Hepatocyte (in vitro differentiated cells): Measurements from ENCODE around the gene RPA3. TPM values are rescaled to one million over a fixed set of nuclear protein-coding genes. Genes with fewer than 3 reads are reported as not detected.

ENCODE experiments used
- DNase-seq: peaks from one replicate; pipeline ENCODE4 v3.0.0-alpha.2; 2016; ENCODE audit warnings: low spot score
- H2AFZ ChIP-seq: fragments of 200-600 bp; sonication (generic); 2 replicates; pipeline ENCODE4 v1.6.0; 2016; ENCODE audit warnings: antibody characterized with exemption, mild to moderate bottlenecking
- H3K27ac ChIP-seq: fragments of 200-600 bp; sonication (generic); 2 replicates; pipeline ENCODE4 v1.5.1; 2016; ENCODE audit warnings: mild to moderate bottlenecking
- H3K27me3 ChIP-seq: fragments of 200-600 bp; sonication (generic); 2 replicates; pipeline ENCODE4 v1.6.1; 2016
- H3K36me3 ChIP-seq: fragments of 200-600 bp; sonication (generic); replicated peaks from 2 replicates; pipeline ENCODE4 v1.5.1; 2016; ENCODE audit warnings: low read depth; ENCODE audit not compliant: insufficient read depth
- H3K4me1 ChIP-seq: fragments of 200-600 bp; sonication (generic); 2 replicates; pipeline ENCODE4 v1.5.1; 2016; ENCODE audit warnings: mild to moderate bottlenecking, moderate library complexity; ENCODE audit not compliant: insufficient read depth
- H3K4me2 ChIP-seq: fragments of 200-600 bp; sonication (generic); 2 replicates; pipeline ENCODE4 v1.6.0; 2016
- H3K4me3 ChIP-seq: fragments of 200-600 bp; sonication (generic); 2 replicates; pipeline ENCODE4 v1.5.1; 2016; ENCODE audit warnings: mild to moderate bottlenecking
- H3K79me2 ChIP-seq: fragments of 200-600 bp; sonication (generic); 2 replicates; pipeline ENCODE4 v1.6.0; 2017; ENCODE audit warnings: mild to moderate bottlenecking
- H3K9me2 ChIP-seq: fragments of 200-600 bp; sonication (generic); replicated peaks from 2 replicates; pipeline ENCODE4 v1.6.0; 2017; ENCODE audit warnings: mild to moderate bottlenecking; ENCODE audit not compliant: insufficient read depth
- H3K9me3 ChIP-seq: fragments of 200-600 bp; sonication (generic); 2 replicates; pipeline ENCODE4 v1.5.1; 2016; ENCODE audit warnings: low read depth, mild to moderate bottlenecking
- H4K20me1 ChIP-seq: fragments of 200-600 bp; sonication (generic); 2 replicates; pipeline ENCODE4 v1.6.0; 2016; ENCODE audit warnings: mild to moderate bottlenecking; ENCODE audit not compliant: insufficient read depth, poor library complexity, severe bottlenecking
- EZH2 ChIP-seq: fragments of 200-600 bp; sonication (generic); IDR thresholded peaks from 2 replicates; pipeline ENCODE4 v1.6.1; 2016; ENCODE audit warnings: antibody characterized with exemption, mild to moderate bottlenecking, borderline replicate concordance
- EZH2phosphoT487 ChIP-seq: fragments of 200-600 bp; sonication (generic); IDR thresholded peaks from one replicate; pipeline ENCODE4 v1.6.1; 2018; ENCODE audit warnings: antibody characterized with exemption, mild to moderate bottlenecking, low read depth, moderate library complexity; ENCODE audit not compliant: unreplicated experiment, severe bottlenecking
- WGBS: methylation state at CpG from one replicate; pipeline ENCODE4 v1.1.6; 2016; ENCODE audit warnings: low lambda C conversion rate; ENCODE audit errors: missing lambda C conversion rate; 5-methylcytosine and 5-hydroxymethylcytosine counted together
- polyA plus RNA-seq: library from polyadenylated mRNA; unstranded; fragments of >200 nt; fragmentation: Nextera tagmentation; extraction: Ambion mirVana; gene quantifications from 2 replicates; pipeline ENCODE4 v1.2.1, GENCODE V29; 2016
- total RNA-seq: library from RNA; depleted of rRNA; stranded (reverse); fragments of >200 nt; gene quantifications from 2 replicates; pipeline ENCODE4 v1.2.3, GENCODE V29; 2014
- TF ChIP-seq, protein P1 (sequence below): fragments of 200-600 bp; sonication (generic); IDR thresholded peaks from 2 replicates; pipeline ENCODE4 v1.5.1; 2016; ENCODE audit warnings: antibody characterized with exemption, mild to moderate bottlenecking; ENCODE audit not compliant: poor library complexity

RPA3 gene
- total and polyA plus RNA-seq, 2 experiments from 2014 or later = 17.3 to 38.2 TPM

DNA sequence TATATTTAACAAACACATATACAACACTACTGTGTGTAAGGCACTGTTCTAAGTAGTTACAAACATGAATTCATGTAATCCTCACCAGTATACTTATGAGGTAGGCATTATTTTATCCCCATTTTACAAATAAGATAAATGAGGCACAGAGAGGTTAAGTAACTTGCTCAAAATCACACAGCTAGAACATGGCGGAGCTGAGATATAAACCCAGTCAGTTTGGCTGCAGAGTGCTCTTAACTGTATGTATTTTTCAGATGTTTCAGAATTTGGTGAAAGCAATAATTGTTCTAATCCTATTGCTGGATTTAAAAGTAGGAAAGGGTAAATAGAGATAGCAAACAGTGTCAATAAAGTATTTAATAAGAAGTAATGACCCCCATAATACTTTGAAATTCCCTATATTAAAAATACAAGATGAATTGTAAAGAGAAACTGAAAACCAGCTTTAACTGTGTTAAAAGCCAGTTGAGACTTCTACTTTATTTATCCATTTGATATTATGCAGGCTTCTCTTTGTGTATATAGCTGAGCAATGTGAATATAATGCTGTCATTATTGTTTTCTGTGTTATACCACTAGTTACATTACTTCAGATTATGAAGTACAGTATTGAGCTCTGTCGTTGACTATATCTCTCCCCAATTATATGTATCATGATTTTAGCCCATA lies 32.3 kb upstream of the RPA3 start:
- Histone ChIP-seq H2AFZ (no peak overlapping the region), H3K9me2 (no peaks in the 10 kb centered on the region), H3K4me2 (peak overlapping the region; percentile 38), H4K20me1 (no peaks in the 10 kb centered on the region), H3K9me3 (no peaks in the 10 kb centered on the region), H3K4me3 (no peak overlapping the region), H3K27me3 (no peaks in the 10 kb centered on the region), H3K79me2 (no peaks in the 10 kb centered on the region), H3K27ac (no peak overlapping the region), H3K36me3 (no peaks in the 10 kb centered on the region), H3K4me1 (peaks cover 8% of the 10 kb centered on the region)
- TF ChIP-seq, protein P1, sequence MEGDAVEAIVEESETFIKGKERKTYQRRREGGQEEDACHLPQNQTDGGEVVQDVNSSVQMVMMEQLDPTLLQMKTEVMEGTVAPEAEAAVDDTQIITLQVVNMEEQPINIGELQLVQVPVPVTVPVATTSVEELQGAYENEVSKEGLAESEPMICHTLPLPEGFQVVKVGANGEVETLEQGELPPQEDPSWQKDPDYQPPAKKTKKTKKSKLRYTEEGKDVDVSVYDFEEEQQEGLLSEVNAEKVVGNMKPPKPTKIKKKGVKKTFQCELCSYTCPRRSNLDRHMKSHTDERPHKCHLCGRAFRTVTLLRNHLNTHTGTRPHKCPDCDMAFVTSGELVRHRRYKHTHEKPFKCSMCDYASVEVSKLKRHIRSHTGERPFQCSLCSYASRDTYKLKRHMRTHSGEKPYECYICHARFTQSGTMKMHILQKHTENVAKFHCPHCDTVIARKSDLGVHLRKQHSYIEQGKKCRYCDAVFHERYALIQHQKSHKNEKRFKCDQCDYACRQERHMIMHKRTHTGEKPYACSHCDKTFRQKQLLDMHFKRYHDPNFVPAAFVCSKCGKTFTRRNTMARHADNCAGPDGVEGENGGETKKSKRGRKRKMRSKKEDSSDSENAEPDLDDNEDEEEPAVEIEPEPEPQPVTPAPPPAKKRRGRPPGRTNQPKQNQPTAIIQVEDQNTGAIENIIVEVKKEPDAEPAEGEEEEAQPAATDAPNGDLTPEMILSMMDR = no peak
- TF ChIP-seq EZH2phosphoT487 = no peak
- TF ChIP-seq EZH2 = no peak
- no peak for DNase-seq
- 84% methylated on average over 2 of the region's 2 CpGs for WGBS

DNA sequence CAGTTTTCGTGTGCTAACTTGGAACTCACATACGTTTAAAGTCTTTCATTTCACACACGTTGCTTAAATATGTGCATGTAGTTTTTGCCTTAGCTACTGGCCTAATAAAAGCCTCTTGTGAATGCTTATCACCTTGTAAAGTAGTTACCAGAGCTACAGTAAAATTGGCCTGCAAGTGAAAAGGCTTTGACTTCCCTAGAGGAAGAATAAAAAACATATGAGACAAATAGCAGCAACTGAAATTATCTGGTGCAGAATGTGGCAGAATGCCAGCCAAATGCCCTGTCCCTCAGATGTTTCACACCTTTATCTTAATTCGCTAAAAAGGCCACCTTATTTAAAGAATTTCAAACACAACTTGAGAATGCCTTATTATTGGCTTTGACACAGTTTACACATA lies 28.1 kb upstream of the RPA3 start:
- Histone ChIP-seq H3K9me2 (no peaks in the 10 kb centered on the region), H3K79me2 (no peaks in the 10 kb centered on the region), H3K4me1 (peaks cover 8% of the 10 kb centered on the region), H3K9me3 (no peaks in the 10 kb centered on the region), H3K4me2 (no peak overlapping the region), H3K27ac (no peak overlapping the region), H4K20me1 (no peaks in the 10 kb centered on the region), H3K36me3 (no peaks in the 10 kb centered on the region), H3K4me3 (no peak overlapping the region), H2AFZ (no peak overlapping the region), H3K27me3 (no peaks in the 10 kb centered on the region)
- TF ChIP-seq EZH2 = no peak
- no peak for TF ChIP-seq EZH2phosphoT487
- no peak for DNase-seq
- 29% methylated on average over 4 of the region's 4 CpGs for WGBS

DNA sequence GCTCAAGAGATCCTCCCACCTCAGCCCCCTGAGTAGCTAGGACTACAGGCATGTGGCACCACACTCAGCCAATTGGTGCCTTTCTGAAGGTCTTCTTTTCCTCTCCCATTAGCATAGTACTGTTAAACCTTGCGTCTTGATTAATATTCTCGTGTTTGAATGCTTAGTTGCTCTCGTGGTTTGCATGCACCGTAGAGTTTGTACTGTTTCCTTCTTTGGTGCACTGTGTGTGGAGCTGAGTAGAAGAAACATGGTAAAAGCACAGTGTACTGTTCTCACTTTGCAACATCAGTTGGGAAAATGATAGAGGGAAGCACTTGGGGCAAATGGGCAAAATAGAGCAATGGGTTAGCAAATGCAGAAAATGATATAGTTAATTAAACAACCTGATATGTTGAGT lies 27.6 kb upstream of the RPA3 start:
- Histone ChIP-seq H4K20me1 (no peaks in the 10 kb centered on the region), H3K4me2 (no peak overlapping the region), H3K4me1 (peaks cover 8% of the 10 kb centered on the region), H3K36me3 (no peaks in the 10 kb centered on the region), H2AFZ (no peak overlapping the region), H3K9me3 (no peaks in the 10 kb centered on the region), H3K27ac (no peak overlapping the region), H3K4me3 (no peak overlapping the region), H3K79me2 (no peaks in the 10 kb centered on the region), H3K27me3 (no peaks in the 10 kb centered on the region), H3K9me2 (no peaks in the 10 kb centered on the region)
- WGBS = 89% methylated on average over 4 of the region's 4 CpGs
- no peak for DNase-seq
- TF ChIP-seq EZH2 = no peak
- TF ChIP-seq, protein P1 = no peak
- no peak for TF ChIP-seq EZH2phosphoT487

DNA sequence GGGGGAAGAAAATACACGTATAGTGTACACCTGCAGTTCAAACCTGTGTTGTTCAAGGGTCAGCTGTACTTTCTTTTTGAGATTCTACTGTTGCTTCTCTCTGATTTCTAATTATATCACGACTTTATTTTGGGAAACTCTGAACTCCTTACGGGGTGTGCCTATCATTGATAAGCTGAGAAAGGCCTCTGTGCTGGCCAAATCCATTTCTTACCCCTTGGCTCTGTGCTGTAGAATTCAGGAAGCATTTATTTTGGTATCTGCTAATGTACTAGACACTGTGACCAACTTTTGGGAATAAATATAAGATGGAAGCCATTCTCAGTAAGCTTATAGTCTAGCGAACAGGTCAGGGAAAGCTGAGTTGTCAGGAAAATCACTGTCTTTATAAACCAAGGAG lies 26.9 kb upstream of the RPA3 start:
- no peak for DNase-seq
- Histone ChIP-seq H2AFZ (no peak overlapping the region), H3K4me3 (no peak overlapping the region), H3K4me2 (no peak overlapping the region), H3K27ac (no peak overlapping the region), H3K79me2 (no peaks in the 10 kb centered on the region), H3K27me3 (no peaks in the 10 kb centered on the region), H3K9me2 (no peaks in the 10 kb centered on the region), H4K20me1 (no peaks in the 10 kb centered on the region), H3K4me1 (peaks cover 8% of the 10 kb centered on the region), H3K9me3 (no peaks in the 10 kb centered on the region), H3K36me3 (no peaks in the 10 kb centered on the region)
- 83% methylated on average over 4 of the region's 4 CpGs for WGBS
- TF ChIP-seq EZH2 (no peak), EZH2phosphoT487 (no peak)
- TF ChIP-seq, protein P1 = no peak
